Fibroblast of lung (primary cell): Measurements from ENCODE around the gene P2RX4.

Source experiments
- CTCF ChIP-seq, 2 donors: IDR thresholded peaks in 1 of 2; conservative IDR thresholded peaks in 1 of 2; 1 replicate in 1 of 2; 2 replicates in 1 of 2; pipeline ENCODE4 v1.5.1; 2011 to 2012; ENCODE audit warnings: low read length in 2 of 2, control low read depth in 1 of 2, inconsistent platforms in 1 of 2, low read depth in 1 of 2, mild to moderate bottlenecking in 1 of 2
- EZH2 ChIP-seq: IDR thresholded peaks from 2 replicates; pipeline ENCODE4 v1.5.1; 2012; ENCODE audit warnings: low read length, control low read depth, mild to moderate bottlenecking; ENCODE audit errors: missing control alignments

GRCh38 chr12:121223292-121224285 lies 13.7 kb downstream of the P2RX4 start:
- TF ChIP-seq CTCF (conservative IDR thresholded peaks at IDR 0.05 in 1 of 2, IDR thresholded peaks at IDR 0.05 in 1 of 2; ENCODE audit: low read depth in 1 of 2, low read length in 2 of 2) (peak in 1 of 2 donors; percentile 11), EZH2 (no peak)
